ENCODE data around the gene NOL7.

The NOL7 gene

DNA sequence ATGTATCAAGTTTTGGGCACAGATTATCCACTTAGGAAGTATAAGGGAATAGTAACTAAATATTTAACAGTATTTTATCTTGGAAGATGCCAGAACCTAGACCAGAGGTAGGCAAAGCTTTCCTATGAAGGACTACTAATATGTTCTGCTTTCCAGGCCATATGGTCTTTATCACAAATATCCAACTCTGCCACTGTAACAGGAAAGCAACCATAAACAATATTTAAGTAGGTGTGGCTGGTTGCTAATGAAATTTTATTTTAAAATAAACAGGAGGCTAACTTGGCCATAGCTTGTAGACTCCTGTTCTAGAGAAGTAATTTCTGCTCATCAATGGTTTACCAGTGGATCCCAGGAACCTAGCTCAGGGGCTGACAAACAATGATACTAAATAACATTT lies 39.4 kb downstream of the NOL7 start:
- no peak for DNase-seq (ENCODE audit: low read depth)

DNA sequence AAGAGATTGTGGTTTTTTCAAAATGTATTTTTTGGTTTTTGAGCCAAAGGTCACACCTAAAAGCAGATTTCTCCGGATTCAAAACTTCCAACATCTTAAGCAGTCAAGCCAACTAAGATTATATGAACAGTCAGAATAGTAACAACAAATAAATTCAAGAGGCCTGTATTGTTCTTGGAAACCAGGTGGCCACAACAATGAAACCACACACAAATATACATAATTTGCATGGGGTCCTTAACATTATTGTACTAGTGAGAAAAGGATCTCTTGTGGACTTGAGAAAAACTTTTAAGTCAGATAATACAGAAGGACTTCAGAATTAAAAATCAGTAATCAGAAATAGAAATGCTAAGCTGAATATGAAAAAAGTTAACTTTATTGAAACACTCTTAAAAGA lies 40.6 kb downstream of the NOL7 start:
- DNase-seq (ENCODE audit: low read depth): no peak

DNA sequence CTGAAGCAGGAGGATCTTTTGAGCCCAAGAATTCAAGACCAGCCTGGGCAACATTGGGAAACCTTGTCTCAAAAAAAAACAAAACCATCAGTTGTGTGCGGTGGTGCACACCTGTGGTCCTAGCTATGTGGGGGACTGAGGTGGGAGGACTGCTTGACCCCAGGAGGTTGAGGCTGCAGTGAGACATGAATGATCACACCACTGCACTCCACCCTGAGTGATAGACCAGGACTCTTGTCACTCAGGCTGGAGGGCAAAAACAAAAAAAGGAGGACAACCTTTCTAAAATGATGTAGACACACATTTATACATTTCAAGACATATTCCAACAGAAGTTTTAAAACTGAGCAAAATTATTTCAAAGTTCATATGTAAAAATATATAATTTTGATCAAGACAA lies 45.1 kb downstream of the NOL7 start:
- DNase-seq (ENCODE audit: low read depth): no peak

GRCh38 chr6:13660893-13661292 lies 45.8 kb downstream of the NOL7 start:
- no peak for DNase-seq (ENCODE audit: low read depth)

DNA sequence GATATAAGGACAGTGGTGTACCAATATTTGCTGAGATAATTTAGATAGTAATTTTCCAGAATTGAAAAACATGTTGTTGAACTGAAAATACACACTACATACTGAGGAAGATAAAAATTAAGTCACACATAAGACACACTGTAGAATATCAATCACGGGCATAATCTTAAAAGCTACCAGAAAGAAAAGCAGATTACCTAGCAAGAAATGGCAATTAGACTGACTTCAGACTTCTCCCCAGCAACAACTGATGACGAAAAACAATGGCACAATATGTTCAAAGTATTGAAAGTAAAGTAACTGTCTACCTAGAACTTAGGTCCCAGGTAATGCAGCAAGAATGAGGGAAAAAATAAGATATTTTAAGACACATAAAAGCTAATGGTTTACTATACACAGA lies 46.5 kb downstream of the NOL7 start:
- no peak for DNase-seq (ENCODE audit: low read depth)

DNA sequence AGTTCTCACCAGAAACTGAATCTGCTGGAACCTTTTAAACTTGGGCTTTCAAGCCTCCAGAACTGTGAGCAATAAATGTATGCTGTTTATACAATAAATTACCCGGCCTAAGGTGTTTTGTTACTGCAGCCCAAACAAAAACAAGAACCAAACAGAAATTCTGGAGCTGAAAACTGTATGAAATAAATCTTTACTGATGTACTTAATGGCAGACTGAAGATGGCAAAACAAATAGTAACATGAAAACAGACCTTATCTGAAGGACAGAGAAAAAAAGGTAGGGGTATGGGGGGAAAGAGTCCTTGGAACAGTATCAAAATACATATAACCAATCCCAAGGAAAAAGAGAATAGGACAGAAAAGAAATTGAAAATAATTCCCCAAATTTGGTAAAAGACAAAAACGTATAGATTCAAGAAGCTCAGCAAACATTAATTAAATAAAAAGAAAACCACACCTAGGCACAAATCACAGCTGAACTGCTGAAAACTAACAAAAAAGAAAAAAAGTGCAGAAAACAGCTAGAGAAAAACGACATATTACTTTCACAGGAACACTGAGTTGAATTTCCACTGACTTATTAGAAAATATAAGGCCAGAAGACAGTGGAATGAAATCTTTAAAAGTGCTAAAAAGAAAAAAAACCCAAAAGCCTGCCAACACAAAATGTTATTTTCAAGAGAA lies 47.7 kb downstream of the NOL7 start:
- DNase-seq (ENCODE audit: low read depth): no peak

GRCh38 chr6:13663986-13664385 lies 48.9 kb downstream of the NOL7 start:
- DNase-seq (ENCODE audit: low read depth): no peak

GRCh38 chr6:13664703-13665352 lies 49.7 kb downstream of the NOL7 start:
- DNase-seq (ENCODE audit: low read depth): no peak

DNA sequence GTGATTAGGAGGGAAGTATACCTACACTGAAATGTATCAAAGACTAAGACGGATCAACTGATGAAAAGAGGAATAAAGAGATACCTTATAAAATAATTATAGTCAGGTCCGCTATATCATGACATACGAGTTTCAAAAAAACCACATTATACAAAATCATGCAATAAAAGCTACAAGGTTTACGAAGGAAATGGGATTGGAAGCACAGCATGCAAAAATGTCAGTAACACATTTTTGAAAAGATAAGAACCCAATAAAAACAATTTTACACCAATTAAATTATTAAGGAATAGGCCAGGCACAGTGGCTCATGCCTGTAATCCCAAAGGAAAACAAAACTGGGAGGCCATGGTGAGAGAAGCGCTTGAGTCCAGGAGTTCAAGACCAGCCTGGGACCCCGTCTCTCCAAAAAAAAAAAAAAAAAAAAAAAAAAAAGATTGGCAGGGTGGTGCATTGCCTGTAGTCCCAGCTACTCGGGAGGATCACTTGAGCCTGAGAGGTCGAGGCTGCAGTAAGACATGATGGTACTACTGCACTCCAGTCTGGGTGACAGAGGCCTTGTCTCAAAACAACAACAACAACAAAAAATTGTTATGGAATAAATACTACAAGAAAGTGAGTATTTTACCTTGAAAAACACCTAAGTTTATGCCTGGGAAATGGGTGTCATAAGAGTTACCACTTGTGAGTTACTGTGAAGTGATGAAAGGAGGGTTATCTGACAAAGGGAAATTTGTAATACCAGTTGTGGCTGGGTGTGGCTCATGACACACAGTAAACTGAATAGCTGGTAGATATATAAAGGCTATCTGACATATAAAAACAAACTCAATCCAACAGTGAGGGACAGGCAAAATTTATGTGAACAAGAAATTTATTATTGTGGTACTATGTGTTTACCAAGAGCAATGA lies 51.3 kb downstream of the NOL7 start:
- DNase-seq (ENCODE audit: low read depth): no peak

- no peak for DNase-seq (ENCODE audit: low read depth)
Measured at GRCh38 chr6:13667655-13668054, 52.5 kb downstream of the NOL7 start.

GRCh38 chr6:13668291-13668928 lies 53.3 kb downstream of the NOL7 start:
- DNase-seq (ENCODE audit: low read depth): no peak

DNA sequence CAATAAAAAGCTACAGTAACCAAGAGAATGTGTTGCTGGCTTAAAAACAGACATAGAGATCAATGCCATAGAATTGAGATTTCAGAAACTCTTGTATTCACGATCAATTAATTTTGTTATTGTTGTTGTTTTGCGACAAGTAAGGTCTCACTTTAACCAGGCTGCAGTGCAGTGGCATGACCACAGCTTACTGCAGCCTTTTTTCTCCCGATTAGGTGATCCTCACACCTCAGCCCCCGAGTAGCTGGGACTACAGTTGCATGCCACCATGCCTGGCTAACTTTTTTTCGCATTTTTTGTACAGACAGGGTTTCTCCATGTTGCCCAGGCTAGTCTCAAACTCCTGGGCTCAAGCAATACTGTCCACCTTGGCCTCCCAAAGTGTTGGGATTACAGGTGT lies 54.3 kb downstream of the NOL7 start:
- DNase-seq (ENCODE audit: low read depth): no peak

All from stimulated activated CD8-positive, alpha-beta memory T cell treated with anti-CD3 and anti-CD28 coated beads, Interleukin-12 subunit alpha, Interleukin-12 subunit beta, amount 100 ng/mL, for 1 hour (primary cell).